Epithelial cell of proximal tubule (primary cell): Measurements from ENCODE around the gene SAT1. TPM values are rescaled to one million over a fixed set of nuclear protein-coding genes. Genes with fewer than 3 reads are reported as not detected.
"Not testable (repeated sequence)": the region's sequence is repeated elsewhere in the genome, so short reads cannot be mapped to it uniquely, and the experiment has no call there.

Source experiments
- DNase-seq: peaks from one replicate; pipeline ENCODE4 v3.0.0-alpha.2; 2011; ENCODE audit warnings: low read depth
- H3K4me3 ChIP-seq: 2 replicates; pipeline ENCODE4 v1.5.1; 2011; ENCODE audit warnings: low read depth, mild to moderate bottlenecking, low read length
- CTCF ChIP-seq: conservative IDR thresholded peaks from 2 replicates; pipeline ENCODE4 v1.5.1; 2012; ENCODE audit warnings: low read depth, mild to moderate bottlenecking, low read length
- total RNA-seq: library from RNA; depleted of rRNA; stranded (reverse); fragments of >200 nt; gene quantifications from 2 replicates; pipeline ENCODE4 v1.2.3, GENCODE V29; 2015

Gene SAT1
- total RNA-seq: 191 and 1,141 TPM in 2 replicates

GRCh38 chrX:23782863-23783588 lies at the start of gene SAT1:
Gene SAT1, plus strand, starts transcription at chrX:23783173. Its CDS starts 179 bp downstream, at chrX:23783352.
- DNase-seq: no peak
- TF ChIP-seq CTCF: peak; percentile 68
- peak within 1 kb of the TSS; percentile 77 for H3K4me3 ChIP-seq

GRCh38 chrX:23736030-23736429 lies 46.9 kb upstream of the SAT1 start:
- no peak for DNase-seq
- TF ChIP-seq CTCF: no peak
- H3K4me3 ChIP-seq: no peak overlapping the region

- DNase-seq: no peak
- no peak for TF ChIP-seq CTCF
- no peak overlapping the region for H3K4me3 ChIP-seq
These were observed 45.6 kb upstream of the SAT1 start for GRCh38 chrX:23737413-23737812.

GRCh38 chrX:23742174-23742696 lies 40.7 kb upstream of the SAT1 start:
- peak overlapping the region; percentile 71 for H3K4me3 ChIP-seq
- peak; percentile 35 for DNase-seq
- no peak for TF ChIP-seq CTCF

- no peak for TF ChIP-seq CTCF
- peak; percentile 83 for DNase-seq
- H3K4me3 ChIP-seq: peak within 1 kb of the TSS; percentile 71
These were observed 40.0 kb upstream of the SAT1 start, which contains the start of gene ACOT9 for GRCh38 chrX:23742697-23743622. Gene ACOT9, minus strand, starts transcription at chrX:23743276. Its CDS starts 132 bp downstream, at chrX:23743144.

GRCh38 chrX:23743623-23743971 lies 39.4 kb upstream of the SAT1 start:
- peak overlapping the region; percentile 71 for H3K4me3 ChIP-seq
- not testable (repeated sequence) for DNase-seq

GRCh38 chrX:23745786-23746185 lies 37.2 kb upstream of the SAT1 start:
- DNase-seq: no peak
- H3K4me3 ChIP-seq: no peak overlapping the region
- TF ChIP-seq CTCF: no peak
